Measurements from ENCODE around the gene SLC37A4.
"Not testable (repeated sequence)": the region's sequence is repeated elsewhere in the genome, so short reads cannot be mapped to it uniquely, and the experiment has no call there.

Gene SLC37A4

GRCh38 chr11:119054418-119054817, 23.7 kb upstream of the SLC37A4 start:
- in situ Hi-C loops (cut with HindIII; ENCODE audit: low pct_unique_long_range_greater_than_20kb, low sequenced_read_pairs), result no loop called here
- TF ChIP-seq JUND (IDR thresholded peaks at IDR 0.05; ENCODE audit: low read depth), result no peak
- no peak for DNase-seq (ENCODE audit: low read depth in 1 of 2, low spot score in 1 of 2)

- no peak for DNase-seq (ENCODE audit: low read depth in 1 of 2, low spot score in 1 of 2)
- in situ Hi-C loops (cut with HindIII; ENCODE audit: low pct_unique_long_range_greater_than_20kb, low sequenced_read_pairs), result no loop called here
- no peak for TF ChIP-seq JUND (IDR thresholded peaks at IDR 0.05; ENCODE audit: low read depth)
These were observed 21.6 kb upstream of the SLC37A4 start for GRCh38 chr11:119052163-119052814.

GRCh38 chr11:119051440-119052162, 20.9 kb upstream of the SLC37A4 start:
- no peak for DNase-seq (ENCODE audit: low read depth in 1 of 2, low spot score in 1 of 2)
- TF ChIP-seq JUND (IDR thresholded peaks at IDR 0.05; ENCODE audit: low read depth), result no peak
- in situ Hi-C loops (cut with HindIII; ENCODE audit: low pct_unique_long_range_greater_than_20kb, low sequenced_read_pairs), result no loop called here

- DNase-seq (ENCODE audit: low read depth in 1 of 2, low spot score in 1 of 2), result no peak
- TF ChIP-seq JUND (IDR thresholded peaks at IDR 0.05; ENCODE audit: low read depth), result no peak
- in situ Hi-C loops (cut with HindIII; ENCODE audit: low pct_unique_long_range_greater_than_20kb, low sequenced_read_pairs), result no loop called here
These were observed 18.4 kb upstream of the SLC37A4 start for GRCh38 chr11:119049081-119049480.

GRCh38 chr11:119048644-119049043, 18.0 kb upstream of the SLC37A4 start:
- no peak for DNase-seq (ENCODE audit: low read depth in 1 of 2, low spot score in 1 of 2)
- in situ Hi-C loops (cut with HindIII; ENCODE audit: low pct_unique_long_range_greater_than_20kb, low sequenced_read_pairs), result no loop called here
- no peak for TF ChIP-seq JUND (IDR thresholded peaks at IDR 0.05; ENCODE audit: low read depth)

GRCh38 chr11:119047205-119047604, 16.5 kb upstream of the SLC37A4 start:
- in situ Hi-C loops (cut with HindIII; ENCODE audit: low pct_unique_long_range_greater_than_20kb, low sequenced_read_pairs), result no loop called here
- TF ChIP-seq JUND (IDR thresholded peaks at IDR 0.05; ENCODE audit: low read depth), result no peak
- DNase-seq (ENCODE audit: low read depth in 1 of 2, low spot score in 1 of 2), result no peak

GRCh38 chr11:119046489-119046888, 15.8 kb upstream of the SLC37A4 start:
- in situ Hi-C loops (cut with HindIII; ENCODE audit: low pct_unique_long_range_greater_than_20kb, low sequenced_read_pairs), result no loop called here
- no peak for TF ChIP-seq JUND (IDR thresholded peaks at IDR 0.05; ENCODE audit: low read depth)
- no peak for DNase-seq (ENCODE audit: low read depth in 1 of 2, low spot score in 1 of 2)

- no peak for TF ChIP-seq JUND (IDR thresholded peaks at IDR 0.05; ENCODE audit: low read depth)
- in situ Hi-C loops (cut with HindIII; ENCODE audit: low pct_unique_long_range_greater_than_20kb, low sequenced_read_pairs), result no loop called here
- DNase-seq (ENCODE audit: low read depth in 1 of 2, low spot score in 1 of 2), result no peak
These were observed 14.0 kb upstream of the SLC37A4 start for GRCh38 chr11:119044708-119045107.

- in situ Hi-C loops (cut with HindIII; ENCODE audit: low pct_unique_long_range_greater_than_20kb, low sequenced_read_pairs), result no loop called here
- DNase-seq (ENCODE audit: low read depth in 1 of 2, low spot score in 1 of 2), result no peak
- TF ChIP-seq JUND (IDR thresholded peaks at IDR 0.05; ENCODE audit: low read depth), result no peak
These were observed 12.2 kb upstream of the SLC37A4 start for GRCh38 chr11:119042927-119043326.

- no peak for TF ChIP-seq JUND (IDR thresholded peaks at IDR 0.05; ENCODE audit: low read depth)
- DNase-seq (ENCODE audit: low read depth in 1 of 2, low spot score in 1 of 2), result no peak
- in situ Hi-C loops (cut with HindIII; ENCODE audit: low pct_unique_long_range_greater_than_20kb, low sequenced_read_pairs), result no loop called here
These were observed 11.3 kb upstream of the SLC37A4 start for GRCh38 chr11:119041821-119042514.

- in situ Hi-C loops (cut with HindIII; ENCODE audit: low pct_unique_long_range_greater_than_20kb, low sequenced_read_pairs); DNase-seq (ENCODE audit: low read depth in 1 of 2, low spot score in 1 of 2): not testable (repeated sequence)
These were observed 8.8 kb upstream of the SLC37A4 start for GRCh38 chr11:119039471-119039870.

- no peak for DNase-seq (ENCODE audit: low read depth in 1 of 2, low spot score in 1 of 2)
- TF ChIP-seq JUND (IDR thresholded peaks at IDR 0.05; ENCODE audit: low read depth), result no peak
- in situ Hi-C loops (cut with HindIII; ENCODE audit: low pct_unique_long_range_greater_than_20kb, low sequenced_read_pairs), result no loop called here
These were observed 8.2 kb upstream of the SLC37A4 start for GRCh38 chr11:119038884-119039283.

- DNase-seq (ENCODE audit: low read depth in 1 of 2, low spot score in 1 of 2), result no peak
- TF ChIP-seq JUND (IDR thresholded peaks at IDR 0.05; ENCODE audit: low read depth), result no peak
- in situ Hi-C loops (cut with HindIII; ENCODE audit: low pct_unique_long_range_greater_than_20kb, low sequenced_read_pairs), result no loop called here
These were observed 4.1 kb upstream of the SLC37A4 start for GRCh38 chr11:119034813-119035212.

- in situ Hi-C loops (cut with HindIII; ENCODE audit: low pct_unique_long_range_greater_than_20kb, low sequenced_read_pairs); DNase-seq (ENCODE audit: low read depth in 1 of 2, low spot score in 1 of 2): not testable (repeated sequence)
These were observed 2.7 kb upstream of the SLC37A4 start for GRCh38 chr11:119033421-119033820.

Data from T47D (cell line).